HG03060 (cell line): ENCODE data around the gene GJC1.
"Not testable (repeated sequence)": the region's sequence is repeated elsewhere in the genome, so short reads cannot be mapped to it uniquely, and the experiment has no call there.

ENCODE experiments used
- ATAC-seq: cut with Tn5 transposase; IDR thresholded peaks from one replicate; pipeline ENCODE4 v1.9.1; 2021; ENCODE audit warnings: low read depth, moderate number of reproducible peaks; ENCODE audit not compliant: unreplicated experiment

GJC1 gene

DNA sequence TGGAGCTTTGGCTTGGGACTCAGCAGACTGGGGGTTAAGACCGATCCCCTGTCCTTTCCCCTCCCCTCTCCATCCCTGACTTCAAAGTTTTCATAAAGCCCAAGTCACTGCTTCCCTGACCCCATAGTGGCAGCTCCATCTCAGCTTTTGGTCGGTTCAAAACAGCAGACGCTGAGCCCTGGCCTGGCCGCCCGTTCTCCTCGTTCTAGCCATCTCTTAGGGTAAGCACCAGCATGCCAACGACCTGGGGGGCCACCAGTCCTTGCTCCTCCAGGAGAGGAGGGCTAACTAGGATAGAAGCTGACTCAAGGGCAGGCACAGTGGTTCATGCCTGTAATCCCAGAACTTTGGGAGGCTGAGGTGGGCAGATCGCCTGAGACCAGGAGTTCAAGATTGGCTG, 16.1 kb upstream of the GJC1 start:
- no peak for ATAC-seq

DNA sequence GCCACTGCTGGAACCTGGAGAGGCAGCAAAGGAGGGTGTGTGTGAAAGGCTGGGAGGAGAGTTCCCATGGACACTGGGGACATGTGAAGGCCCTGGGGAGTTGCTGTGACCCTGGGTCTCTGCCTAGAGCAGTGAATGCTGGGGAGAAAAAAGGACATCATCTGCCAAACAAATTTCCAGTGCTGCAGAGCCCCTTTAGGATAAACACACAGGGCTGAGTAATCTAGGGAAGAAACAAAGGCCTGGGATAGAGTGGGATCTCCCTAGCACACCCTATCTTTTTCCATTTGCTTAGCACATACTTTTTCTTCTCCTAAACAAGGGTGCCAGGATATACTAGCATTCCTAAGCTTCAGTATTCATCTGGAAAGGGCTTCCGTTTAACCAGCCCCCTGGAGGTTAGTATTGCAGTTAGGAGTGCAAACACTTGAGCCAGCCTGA, 14.3 kb upstream of the GJC1 start:
- no peak for ATAC-seq

DNA sequence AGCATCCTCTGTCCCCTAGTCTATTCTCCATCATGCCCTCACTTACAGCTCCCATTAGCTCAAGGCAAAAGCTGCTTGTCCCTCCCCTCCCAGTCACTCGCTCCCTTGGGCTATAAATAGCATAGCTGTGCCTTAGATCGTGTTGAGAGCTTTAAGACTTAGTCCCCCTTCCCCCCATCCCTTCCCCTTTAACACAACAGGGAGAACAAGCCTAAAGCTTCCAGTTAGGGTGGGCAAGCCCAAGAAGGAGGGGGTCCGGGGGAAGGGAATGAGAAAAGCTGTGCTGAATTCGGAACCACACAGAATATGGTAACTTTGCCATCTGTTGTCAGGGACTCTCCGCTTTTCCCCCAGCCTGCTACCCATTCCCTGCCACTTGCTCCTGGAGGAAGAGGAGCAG, 12.7 kb upstream of the GJC1 start:
- ATAC-seq = no peak

DNA sequence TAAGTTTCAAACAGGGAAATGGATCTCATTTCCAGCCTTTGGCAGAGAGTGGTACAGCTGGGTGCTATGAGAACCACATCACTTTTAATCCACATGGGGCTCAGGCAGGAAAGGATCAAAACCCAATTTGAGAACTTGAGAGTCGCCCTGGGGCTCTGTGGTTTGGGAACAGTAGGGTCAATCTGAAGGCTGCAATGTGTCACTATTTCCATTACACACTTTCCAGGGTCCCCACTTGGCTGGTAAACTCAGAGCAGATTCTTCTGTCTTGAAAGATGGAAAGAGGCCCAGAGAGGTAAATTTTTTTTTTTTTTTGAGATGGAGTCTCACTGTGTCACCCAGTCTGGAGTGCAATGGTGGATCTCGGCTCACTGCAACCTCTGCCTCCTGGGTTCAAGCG, 10.8 kb upstream of the GJC1 start:
- no peak for ATAC-seq

DNA sequence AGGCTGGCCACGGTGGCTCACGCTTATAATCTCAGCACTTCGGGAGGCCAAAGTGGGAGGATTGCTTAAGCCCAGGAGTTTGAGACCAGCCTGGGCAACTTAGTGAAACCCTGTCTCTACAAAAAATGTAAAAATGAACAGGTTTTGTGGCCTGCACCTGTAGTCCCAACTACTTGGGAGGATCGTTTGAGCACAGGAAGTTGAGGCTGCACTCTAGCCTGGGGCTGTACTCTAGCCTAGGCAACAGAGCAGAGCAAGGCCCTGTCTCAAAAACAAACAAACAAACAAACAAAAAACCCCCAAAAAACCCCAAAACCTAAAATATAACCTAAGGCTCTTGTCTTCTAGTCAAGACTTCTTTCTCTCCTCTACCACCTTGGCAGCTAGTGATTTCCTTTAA, 10.2 kb upstream of the GJC1 start:
- no peak for ATAC-seq

DNA sequence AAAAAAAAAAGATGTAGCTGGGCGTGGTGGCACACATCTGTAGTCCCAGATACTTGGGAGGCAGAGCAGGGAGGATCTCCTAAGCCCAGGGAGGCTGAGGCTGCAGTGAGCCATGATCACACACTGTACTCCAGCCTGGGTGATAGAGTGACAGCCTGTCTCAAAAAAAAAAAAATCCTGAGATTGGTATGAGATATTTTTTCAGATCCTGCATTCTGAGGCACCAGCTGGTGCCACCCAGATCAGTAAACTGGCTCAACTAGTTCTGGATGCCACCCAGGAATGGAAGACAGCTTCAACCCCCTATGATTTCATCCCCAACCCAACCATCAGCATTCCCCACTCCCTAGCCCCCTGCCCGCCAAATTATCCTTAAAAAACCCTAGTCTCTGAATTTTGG, 7.1 kb upstream of the GJC1 start:
- ATAC-seq = no peak

DNA sequence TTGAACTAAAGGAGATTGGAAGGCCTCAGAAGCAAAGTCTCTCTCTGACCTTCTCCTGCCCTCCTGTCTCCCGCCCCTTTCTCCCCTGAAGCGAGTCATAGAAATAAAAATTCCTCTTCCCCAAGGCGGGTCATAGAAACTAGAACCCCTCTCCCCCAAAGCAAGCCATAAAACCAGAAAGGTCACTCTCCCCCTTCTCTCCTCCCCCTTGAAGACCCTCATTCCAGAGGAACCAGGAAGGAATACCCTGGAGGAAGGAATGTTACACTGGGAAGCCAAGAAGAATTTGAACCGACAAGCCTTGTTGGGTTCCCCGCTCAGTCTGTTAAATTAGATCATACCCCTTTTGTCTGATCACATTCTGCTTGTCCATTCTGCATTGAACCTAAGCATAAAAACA, 2.7 kb upstream of the GJC1 start:
- no peak for ATAC-seq

DNA sequence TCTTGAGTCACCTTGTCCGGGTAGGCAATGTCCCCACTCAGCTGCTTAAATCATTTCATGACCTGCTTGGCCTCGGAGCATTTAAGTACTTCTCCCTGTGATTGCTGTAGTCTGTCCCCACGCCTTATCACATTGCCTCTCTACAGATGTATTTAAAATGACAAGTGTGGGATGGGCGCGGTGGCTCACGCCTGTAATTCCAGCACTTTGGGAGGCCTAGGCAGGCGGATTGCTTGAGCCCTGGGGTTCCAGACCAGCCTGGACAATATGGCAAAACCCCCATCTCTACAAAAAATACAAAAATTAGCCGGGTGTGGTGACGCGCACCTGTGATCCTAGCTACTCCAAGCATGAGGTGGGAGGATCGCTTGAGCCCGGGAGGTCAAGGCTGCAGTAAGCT, 1.3 kb upstream of the GJC1 start:
- ATAC-seq = no peak

DNA sequence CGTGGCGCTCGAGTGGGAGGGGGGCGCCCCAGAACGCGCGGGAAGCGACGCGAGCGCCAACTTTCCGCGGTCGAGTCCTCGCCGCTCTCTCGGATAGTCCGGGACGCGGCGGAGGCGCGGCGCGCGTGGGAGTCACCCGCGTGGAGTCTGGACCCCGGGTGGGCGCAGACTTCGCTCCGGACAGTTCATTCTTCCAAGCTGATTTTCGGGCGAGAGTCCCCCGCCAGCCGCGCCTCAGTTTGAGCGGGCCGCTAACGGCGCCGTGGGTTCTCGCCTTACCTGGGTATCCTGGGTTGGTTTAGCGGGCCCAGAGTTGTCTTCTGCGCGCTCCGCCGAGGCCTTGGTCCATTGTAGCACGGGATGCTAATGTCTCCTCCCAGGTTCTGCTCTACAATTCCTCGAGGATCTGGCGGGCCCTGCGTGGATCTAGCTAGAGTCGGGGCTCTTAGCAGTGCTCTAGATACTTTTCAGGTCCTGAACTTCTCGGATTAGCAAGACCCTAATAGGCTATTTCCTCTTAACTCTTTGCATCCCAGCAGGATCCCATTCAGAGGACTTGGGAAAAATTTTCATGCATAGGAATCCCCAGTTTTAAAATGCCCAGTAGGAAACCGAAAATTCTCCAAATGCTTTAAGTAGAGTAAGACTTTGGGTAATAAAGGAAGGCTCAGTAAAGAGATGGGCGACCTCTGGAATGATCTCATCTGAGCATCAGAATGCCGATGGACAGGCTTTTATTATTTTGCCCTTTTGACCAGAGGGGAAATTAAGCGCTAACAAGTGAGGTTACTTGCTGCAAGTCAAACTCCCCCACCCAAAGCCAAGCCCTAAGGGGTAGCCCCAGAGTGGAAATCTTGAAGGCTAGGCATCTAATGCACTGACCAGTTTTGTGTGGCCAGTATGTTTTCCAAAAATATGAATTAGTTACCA, 537 bp upstream of the GJC1 start:
- ATAC-seq = no peak

DNA sequence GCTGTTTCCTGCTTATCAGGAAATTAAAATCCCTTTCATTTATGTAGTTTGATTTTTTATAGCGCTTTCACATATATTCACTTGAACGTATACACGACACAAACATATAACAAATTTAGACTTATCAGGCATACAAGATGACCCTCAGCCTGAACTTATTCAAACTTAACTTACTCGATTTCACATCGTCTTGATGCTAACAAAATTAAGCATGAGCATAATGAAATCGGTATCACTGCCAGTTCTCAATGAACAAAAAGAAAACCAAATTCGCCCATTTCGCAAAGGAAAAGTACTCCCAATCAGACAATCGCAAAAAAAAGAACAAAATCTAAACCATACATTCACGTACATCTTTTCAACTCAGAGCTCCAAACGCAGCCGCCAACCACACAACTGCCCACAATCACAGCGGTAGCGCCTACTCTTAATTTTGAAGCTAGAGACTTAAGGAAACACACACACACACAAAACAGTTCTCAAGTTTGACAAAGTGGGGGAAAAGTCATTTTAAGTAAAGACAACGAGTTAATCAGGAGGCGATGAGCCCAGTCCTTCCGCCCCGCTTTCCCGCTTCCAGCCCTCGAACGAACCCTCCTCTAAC, 1.1 kb downstream of the GJC1 start:
- ATAC-seq = no peak

DNA sequence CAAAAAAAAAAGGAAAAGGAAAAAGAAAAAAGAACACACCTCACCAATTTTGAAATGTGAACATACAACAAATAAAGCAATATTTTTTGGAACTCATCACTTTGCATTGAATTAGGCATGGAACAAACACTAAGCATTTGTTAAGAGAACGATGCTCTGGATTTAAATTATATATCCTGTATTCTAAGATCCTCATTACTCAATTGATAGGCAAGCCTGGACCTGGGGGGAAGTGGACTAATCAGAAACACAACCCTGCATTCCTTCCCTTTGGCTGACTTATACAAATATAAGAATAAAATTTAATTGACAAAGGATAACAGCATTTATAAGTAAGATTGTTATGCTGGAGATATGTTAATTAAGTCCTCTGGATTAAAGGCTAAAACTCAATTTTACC, 2.2 kb downstream of the GJC1 start:
- no peak for ATAC-seq

DNA sequence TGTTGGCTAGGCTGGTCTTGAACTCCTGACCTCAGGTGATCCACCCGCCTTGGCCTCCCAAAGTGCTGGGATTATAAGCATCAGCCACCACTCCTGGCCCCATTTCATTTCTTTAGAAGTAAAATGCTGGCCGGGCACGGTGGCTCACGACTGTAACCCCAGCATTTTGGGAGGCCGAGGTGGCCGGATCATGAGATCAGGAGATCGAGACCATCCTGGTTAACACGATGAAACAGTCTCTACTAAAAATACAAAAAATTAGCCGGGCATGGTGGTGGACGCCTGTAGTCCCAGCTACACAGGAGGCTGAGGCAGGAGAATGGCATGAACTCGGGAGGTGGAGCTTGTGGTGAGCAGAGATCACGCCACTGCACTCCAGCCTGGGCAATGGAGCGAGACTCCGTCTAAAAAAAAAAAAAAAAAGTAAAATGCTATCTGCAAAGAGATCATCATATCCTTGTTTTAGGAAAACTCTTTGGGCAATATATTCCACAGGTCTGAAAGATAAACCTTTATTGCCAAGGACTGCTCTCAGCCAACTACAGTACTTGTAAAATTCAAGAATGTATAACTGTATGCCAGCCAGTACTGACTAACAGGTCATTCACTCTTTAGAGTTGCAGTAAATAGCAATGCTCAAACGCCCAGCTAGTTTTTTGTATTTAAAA, 3.8 kb downstream of the GJC1 start:
- no peak for ATAC-seq

DNA sequence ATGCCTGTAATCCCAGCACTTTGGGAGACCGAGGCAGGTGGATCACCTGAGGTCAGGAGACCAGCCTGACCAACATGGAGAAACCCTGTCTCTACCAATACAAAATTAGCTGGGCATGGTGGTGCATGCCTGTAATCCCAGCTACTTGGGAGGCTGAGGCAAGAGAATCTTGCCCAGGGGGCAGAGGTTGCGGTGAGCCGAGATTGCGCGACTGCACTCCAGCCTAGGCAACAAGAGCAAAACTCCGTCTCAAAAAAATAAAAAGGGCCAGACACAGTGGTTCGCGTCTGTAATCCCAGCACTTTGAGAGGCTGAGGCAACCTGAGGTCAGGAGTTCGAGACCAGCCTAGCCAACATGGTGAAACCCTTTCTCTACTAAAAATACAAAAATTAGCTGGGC, 4.9 kb downstream of the GJC1 start:
- ATAC-seq = not testable (repeated sequence)

DNA sequence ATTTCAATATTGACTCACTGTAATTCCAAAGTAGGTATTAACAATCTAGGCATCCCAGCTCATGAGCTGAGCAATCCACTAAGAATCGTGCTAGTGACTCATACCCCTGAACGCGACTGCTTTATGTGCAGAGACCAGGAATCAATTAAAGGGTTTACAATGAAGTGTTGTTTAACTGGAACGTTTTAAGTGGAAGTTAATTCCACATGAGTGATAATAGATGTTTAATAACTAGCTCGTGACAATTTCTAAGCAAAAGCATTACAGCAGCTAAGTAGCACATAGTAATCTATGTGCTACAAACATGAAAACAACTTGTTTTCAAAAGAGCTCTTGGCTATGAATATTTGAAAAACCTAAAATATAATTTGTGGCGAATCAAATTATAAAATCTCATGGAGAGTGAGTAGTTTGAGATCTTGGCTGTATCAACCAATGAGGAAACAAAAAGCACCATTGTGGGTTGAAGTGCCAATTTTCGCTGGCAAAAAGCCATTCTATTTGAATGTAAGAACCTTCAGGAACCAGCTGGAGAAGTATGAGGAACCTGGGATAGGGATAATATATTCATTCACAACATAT, 9.4 kb downstream of the GJC1 start:
- ATAC-seq = no peak

DNA sequence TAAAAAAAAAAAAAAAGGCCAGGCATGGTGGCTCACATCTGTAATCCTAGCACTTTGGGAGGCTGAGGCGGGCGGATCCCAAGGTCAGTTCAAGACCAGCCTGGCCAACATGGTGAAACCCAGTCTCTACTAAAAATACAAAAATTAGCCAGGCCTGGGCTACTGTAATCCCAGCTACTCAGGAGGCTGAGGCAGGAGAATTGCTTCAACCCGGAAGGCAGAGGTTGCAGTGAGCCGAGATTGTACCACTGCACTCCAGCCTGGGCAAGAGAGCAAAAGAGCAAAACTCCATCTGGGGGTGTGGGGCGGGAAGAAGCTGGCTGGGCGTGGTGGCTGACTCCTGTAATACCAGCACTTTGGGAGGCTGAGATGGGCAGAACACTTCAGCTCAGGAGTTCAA, 11.6 kb downstream of the GJC1 start:
- not testable (repeated sequence) for ATAC-seq

DNA sequence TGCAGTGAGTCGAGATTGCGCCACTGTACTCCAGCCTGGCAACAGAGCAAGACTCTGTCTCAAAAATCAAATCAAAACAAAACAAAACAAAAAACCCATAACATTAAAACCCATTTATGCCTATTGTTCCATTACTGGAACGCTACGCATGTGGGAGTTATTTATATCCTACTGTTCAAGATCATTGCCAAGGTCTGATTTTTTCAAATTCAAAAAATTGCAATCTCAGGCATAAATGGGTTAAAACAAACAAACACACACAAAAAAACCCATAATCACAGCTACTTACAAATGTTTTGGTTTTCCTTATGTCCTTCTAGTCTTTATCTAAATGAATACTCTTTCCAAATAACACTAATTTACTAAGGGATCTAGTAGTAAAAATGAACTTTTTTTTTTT, 17.8 kb downstream of the GJC1 start:
- no peak for ATAC-seq

DNA sequence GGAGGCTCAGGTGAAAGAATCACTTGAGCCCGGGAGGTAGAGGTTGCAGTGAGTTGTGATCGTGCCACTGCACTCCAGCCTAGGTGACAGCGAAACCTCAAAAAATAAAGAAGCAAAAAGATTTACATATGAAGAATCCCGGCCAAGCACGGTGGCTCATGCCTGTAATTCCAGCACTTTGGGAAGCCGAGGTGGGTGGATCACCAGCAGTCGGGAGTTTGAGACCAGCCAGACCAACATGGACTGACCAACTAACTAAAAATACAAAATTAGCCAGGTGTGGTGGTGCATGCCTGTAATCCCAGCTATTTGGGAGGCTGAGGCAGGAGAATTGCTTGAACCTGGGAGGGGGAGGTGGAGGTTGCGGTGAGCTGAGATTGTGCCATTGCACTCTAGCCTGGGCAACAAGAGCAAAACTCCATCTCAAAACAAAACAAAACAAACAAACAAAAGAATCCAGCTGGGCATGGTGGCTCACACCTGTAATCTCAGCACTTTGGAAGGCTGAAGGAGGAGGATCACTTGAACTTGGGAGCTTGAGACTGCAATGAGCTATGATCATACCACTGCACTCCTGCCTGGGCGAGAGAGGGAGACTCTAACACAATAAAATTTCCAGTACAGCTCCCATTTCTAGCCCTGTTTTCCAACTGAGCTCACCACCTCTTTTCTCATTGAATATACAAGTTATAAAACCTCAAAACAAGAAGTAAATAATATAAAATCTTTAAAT, 21.3 kb downstream of the GJC1 start:
- not testable (repeated sequence) for ATAC-seq

DNA sequence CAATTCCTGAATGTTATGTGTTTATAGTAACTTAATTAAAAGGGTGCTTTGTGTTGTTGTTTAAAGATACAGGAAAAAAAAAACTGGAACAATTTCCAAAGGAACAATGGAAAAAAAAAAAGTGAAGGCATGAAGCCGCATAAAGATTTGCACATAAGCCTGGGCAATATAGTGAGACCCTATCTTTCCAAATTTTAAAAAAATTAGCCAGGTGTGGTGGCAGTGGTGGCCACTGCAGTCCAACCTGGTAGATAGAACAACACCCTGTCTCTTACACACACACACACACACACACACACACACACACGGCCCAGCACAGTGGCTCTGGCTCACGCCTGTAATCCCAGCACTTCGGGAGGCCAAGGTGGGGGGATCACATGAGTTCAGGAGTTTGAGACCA, 21.9 kb downstream of the GJC1 start:
- ATAC-seq = no peak

DNA sequence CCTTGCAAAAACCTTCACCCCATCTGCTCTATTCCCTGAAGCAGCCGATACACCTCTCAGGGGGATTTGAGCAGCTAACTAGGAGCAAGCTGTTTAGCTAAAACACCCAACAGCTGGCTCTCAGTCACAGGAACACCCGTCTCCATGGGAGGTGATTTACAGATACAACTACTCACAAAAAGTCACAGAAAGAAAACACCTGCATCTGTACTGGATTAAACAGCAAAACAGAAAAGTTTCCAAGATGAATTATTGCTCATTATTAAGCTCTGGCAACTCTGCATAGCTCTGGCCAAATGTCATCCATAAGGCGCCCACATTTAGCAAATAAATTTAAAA, 22.3 kb downstream of the GJC1 start:
- ATAC-seq = no peak

DNA sequence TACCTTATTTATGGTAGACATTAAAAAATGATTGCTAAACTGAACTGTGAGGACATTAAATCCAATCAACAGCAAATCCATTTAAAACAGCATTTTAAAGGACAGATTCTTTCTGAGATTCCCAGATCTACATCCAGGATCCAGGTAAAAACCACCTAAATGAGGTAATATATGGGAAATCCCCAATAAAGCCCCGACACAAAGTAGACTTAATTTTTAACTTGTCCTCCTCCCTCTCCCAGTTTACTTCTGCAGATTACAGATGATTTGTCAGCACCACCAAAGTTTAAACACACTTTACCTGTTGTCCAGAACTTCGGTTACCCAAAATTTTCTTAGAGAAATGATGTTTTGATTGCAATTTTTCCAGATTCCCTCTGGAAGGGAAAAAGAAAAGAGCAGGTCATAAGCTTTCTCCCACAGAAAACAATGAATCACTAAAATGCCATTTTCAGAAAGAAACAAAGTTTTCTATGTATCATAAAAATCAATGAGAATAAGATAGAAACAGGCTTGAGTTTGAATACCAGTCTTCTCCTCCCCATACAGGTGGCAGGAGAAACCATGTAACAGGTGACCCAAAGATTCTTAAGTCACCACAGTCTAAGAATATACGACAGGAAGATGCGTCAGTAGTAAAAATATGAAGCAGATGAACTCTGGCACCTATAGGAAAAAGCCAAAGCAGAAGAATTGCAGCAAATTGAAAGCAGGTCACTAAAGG, 22.8 kb downstream of the GJC1 start:
- ATAC-seq = no peak
